Activated CD8-positive, alpha-beta memory T cell treated with anti-CD3 and anti-CD28 coated beads, Interleukin-2, amount 10 ng/mL, durations not matched to agents 7 days and 5 days (primary cell): Measurements from ENCODE around the gene INPP5K. TPM values are rescaled to one million over a fixed set of nuclear protein-coding genes. Genes with fewer than 3 reads are reported as not detected.
"Not testable (repeated sequence)": the region's sequence is repeated elsewhere in the genome, so short reads cannot be mapped to it uniquely, and the experiment has no call there.

Source experiments
- ATAC-seq: fragments of 150-1000 bp; cut with Tn5 transposase; one replicate; pipeline ENCODE4 v1.10.0; 2021; ENCODE audit warnings: moderate library complexity
- CTCF ChIA-PET: fragments of 350-600 bp; sonication (Branson Sonifier 250); formaldehyde crosslinking; loops from one replicate; lab custom pipeline; 2021; ENCODE audit warnings: antibody characterized with exemption; lab: Charles Lee
- DNase-seq: peaks from one replicate; pipeline ENCODE4 v3.0.0-alpha.2; 2020
- H3K27ac Mint-ChIP-seq: one replicate; pipeline ENCODE4 v1.8.0; 2021; ENCODE audit warnings: mild to moderate bottlenecking, mixed read lengths
- H3K27me3 Mint-ChIP-seq: one replicate; pipeline ENCODE4 v1.8.0; 2021; ENCODE audit warnings: mixed read lengths
- H3K36me3 Mint-ChIP-seq: one replicate; pipeline ENCODE4 v1.8.0; 2021; ENCODE audit warnings: mild to moderate bottlenecking, mixed read lengths
- H3K4me1 Mint-ChIP-seq: one replicate; pipeline ENCODE4 v1.8.0; 2021; ENCODE audit warnings: mixed read lengths
- H3K4me3 Mint-ChIP-seq: one replicate; pipeline ENCODE4 v1.8.0; 2021; ENCODE audit warnings: mild to moderate bottlenecking, moderate library complexity, mixed read lengths
- H3K9me3 Mint-ChIP-seq: one replicate; pipeline ENCODE4 v1.8.0; 2022; ENCODE audit warnings: low read depth, mixed read lengths
- total RNA-seq, 2 experiments: library from RNA; stranded (reverse); gene quantifications; one replicate each; pipeline ENCODE4 v1.2.3, GENCODE V29; 2021

Gene INPP5K
- 10 to 100 TPM; 40.6 to 43.4 TPM for total RNA-seq

DNA sequence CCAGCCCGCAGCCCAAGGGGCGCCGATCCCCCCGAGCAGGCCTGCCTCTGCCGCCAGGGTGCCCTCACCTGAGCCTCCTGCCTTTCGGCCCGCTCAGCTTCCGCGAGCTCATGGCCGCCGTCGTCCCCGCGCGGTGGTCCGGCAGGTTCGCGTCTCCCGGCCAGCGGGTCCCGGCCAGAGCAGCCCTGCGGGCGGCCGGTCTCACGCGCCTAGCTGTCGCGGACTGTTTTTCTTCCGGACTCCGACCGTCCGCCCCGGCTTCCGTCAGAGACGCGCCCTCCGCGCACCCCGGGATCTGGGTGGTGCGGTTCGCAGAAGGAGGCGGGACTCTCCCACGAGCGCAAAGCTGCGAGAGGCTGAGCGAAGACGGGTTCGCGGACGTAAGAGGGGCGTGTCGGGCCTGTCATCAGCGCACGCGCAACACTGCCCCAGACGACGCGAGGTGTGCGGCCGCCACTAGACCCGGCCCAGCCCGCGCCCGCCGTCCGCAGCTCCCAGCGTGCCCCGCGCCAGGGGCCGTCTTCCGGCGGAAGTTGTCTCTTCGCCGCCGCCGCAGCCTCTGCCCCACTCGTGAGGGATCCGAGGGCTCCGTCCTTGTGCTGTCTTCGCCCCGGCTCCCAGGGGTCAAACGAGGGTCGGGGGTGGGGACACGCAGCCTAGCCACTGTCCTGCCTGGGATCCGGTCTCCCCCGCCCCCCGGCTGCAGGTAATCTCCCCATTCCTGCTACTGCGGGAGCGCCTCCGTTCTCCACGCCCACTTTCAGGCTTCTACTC is at the start of gene INPP5K:
Gene INPP5K (minus strand): TSS at position 225 of the 774 bp plus-strand sequence. CDS start 113 bp downstream, at position 112.
- peak within 1 kb of the TSS; percentile 90 for H3K27ac Mint-ChIP-seq
- peaks cover 22% of the 10 kb centered on the region for H3K4me1 Mint-ChIP-seq
- peak; percentile 95 for ATAC-seq
- no peaks in the 10 kb centered on the region for H3K27me3 Mint-ChIP-seq
- H3K36me3 Mint-ChIP-seq: peaks cover 1% of the 10 kb centered on the region
- H3K4me3 Mint-ChIP-seq: peak within 1 kb of the TSS; percentile 81
- no peaks in the 10 kb centered on the region for H3K9me3 Mint-ChIP-seq
- peak; percentile 99 for DNase-seq
- CTCF ChIA-PET: interaction anchor here (0.7 to 5.0 kb wide), 34 partner anchors 10 to 816 kb away, joined by 3 to 103 read pairs (median 4); partner anchors contain the start of genes CRK, PITPNA, RILP and YWHAE

DNA sequence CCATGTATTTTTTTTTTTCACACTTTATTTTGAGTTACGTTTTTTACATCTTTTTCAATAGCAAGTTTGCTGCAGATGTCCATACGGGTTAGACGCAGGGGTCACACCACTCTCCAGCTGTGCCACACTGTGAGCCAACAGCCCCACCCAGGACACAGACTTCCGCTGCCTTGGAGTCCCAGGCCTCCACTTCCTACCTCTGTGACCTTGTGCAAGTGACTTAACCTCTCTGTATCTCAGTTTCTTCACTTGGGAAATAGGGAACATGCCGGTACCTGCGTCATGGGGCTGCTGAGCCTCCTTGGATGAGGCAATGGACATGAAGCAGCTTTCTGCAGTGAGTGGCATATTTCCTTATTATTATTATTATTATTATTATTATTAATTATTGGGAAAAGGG is 49.5 kb upstream of the INPP5K start:
- no peak for ATAC-seq
- no peaks in the 10 kb centered on the region for H3K27me3 Mint-ChIP-seq
- no peak overlapping the region for H3K27ac Mint-ChIP-seq
- H3K4me1 Mint-ChIP-seq: peaks cover 34% of the 10 kb centered on the region
- H3K9me3 Mint-ChIP-seq: no peaks in the 10 kb centered on the region
- H3K4me3 Mint-ChIP-seq: no peak overlapping the region
- CTCF ChIA-PET: interaction anchor here (1.3 to 2.7 kb wide), 5 partner anchors 9 to 201 kb away, joined by 3 to 9 read pairs (median 7); partner anchors contain the start of genes RILP and SLC43A2
- no peaks in the 10 kb centered on the region for H3K36me3 Mint-ChIP-seq
- DNase-seq: no peak

DNA sequence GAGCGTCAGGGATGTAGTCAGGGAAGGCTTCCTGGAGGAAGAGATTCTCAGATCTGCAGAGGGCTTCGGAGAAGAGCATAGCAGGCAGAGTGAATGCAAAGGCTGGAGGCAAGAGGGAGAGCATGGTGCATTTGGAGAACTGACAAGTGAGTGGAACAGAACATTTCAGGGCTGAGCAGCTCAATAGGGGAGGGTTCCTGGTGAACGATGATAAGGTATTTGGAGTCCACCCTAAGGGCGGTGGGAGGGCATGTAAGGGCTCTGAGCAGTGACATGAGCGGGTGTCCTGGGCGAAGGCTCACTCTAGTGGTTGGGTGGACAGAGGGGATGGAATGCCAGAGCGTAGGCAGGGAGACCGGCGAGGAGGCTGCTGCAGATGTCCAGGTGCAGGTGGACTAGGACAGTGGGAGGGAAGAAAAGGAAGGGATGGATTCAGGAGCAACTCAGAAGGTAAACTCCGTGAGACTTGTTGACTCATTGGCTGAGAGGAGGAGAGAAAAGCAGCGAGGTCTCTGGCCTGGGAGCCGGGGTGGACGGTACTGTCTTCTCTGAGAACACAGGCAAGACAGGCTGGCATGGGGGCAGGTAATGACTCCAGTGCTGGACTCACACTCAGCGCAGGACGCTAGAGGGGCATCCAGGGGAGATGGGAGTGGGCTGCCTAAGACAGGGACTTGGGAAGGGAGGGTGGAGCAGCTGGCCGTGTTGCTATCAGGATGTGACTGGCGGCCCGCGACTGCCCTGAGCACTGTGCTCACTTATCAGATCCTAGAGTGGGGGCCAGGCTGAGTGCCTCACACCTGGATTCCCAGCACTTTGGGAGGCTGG is 47.6 kb upstream of the INPP5K start:
- peak overlapping the region; percentile 57 for H3K4me3 Mint-ChIP-seq
- DNase-seq (no peak), ATAC-seq (no peak)
- peak overlapping the region; percentile 55 for H3K27ac Mint-ChIP-seq
- H3K27me3 Mint-ChIP-seq: no peaks in the 10 kb centered on the region
- H3K36me3 Mint-ChIP-seq: no peaks in the 10 kb centered on the region
- CTCF ChIA-PET: interaction anchor here (2.2 kb wide), 1 partner anchor 10 kb away, joined by 10 read pairs; no protein-coding TSS in a partner anchor
- peaks cover 37% of the 10 kb centered on the region for H3K4me1 Mint-ChIP-seq
- no peaks in the 10 kb centered on the region for H3K9me3 Mint-ChIP-seq

GRCh38 chr17:1563471-1563785 is 47.0 kb upstream of the INPP5K start:
- DNase-seq, ATAC-seq, H3K27me3 Mint-ChIP-seq, H3K9me3 Mint-ChIP-seq, H3K27ac Mint-ChIP-seq, H3K36me3 Mint-ChIP-seq: not testable (repeated sequence)
- H3K4me3 Mint-ChIP-seq: peak overlapping the region; percentile 57
- peaks cover 37% of the 10 kb centered on the region for H3K4me1 Mint-ChIP-seq
- CTCF ChIA-PET: interaction anchor here (1.2 to 2.2 kb wide), 2 partner anchors 10 to 67 kb away, joined by 3 to 10 read pairs; no protein-coding TSS in a partner anchor

- CTCF ChIA-PET: interaction anchor here (0.6 to 2.2 kb wide), 6 partner anchors 10 to 430 kb away, joined by 3 to 10 read pairs (median 4); partner anchors contain the start of gene INPP5K
- peak overlapping the region; percentile 36 for H3K27ac Mint-ChIP-seq
- H3K36me3 Mint-ChIP-seq: no peaks in the 10 kb centered on the region
- H3K4me1 Mint-ChIP-seq: peaks cover 34% of the 10 kb centered on the region
- DNase-seq: no peak
- ATAC-seq: peak; percentile 54
- H3K27me3 Mint-ChIP-seq: no peaks in the 10 kb centered on the region
- peak overlapping the region; percentile 81 for H3K4me3 Mint-ChIP-seq
- H3K9me3 Mint-ChIP-seq: no peaks in the 10 kb centered on the region
These were observed 45.8 kb upstream of the INPP5K start for GRCh38 chr17:1562176-1562643.

DNA sequence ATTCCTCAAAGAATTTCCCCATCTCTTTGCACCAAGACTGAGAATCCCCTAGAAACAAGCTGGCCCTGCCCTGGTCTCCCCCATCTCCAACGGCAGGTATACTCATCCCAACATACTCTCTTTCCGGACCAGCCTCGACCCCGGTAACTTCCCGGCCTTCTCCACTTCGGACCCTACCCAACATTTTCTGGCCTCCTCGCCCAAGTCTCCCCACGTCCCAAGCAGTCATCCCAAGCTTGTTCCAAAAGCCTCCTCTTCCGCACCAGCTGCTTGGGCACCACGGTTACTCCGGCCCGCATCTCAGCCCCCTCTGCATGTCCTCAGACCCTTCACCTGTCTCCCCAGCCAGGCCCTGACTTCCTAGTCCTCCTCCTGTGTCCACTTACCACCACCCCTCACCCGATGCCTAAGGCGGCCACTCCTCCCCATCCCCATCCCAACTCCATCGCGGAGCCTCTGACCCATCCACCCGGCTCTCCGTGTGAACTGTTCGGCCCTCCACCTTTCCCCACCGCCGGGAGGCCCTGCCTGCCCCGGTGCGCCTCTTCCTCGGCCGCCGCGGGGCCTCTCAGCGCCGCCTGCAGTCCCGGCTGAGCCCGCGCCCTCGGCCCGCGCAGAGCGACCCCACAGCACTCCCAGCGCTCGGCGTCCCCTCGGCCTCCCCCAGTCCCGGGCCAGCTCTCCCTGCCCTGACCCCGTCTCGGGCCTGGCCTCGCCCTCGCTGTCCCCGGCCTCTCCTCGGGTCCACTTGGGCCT is 45.2 kb upstream of the INPP5K start:
- DNase-seq (peak; percentile 57), ATAC-seq (peak; percentile 50)
- H3K36me3 Mint-ChIP-seq: no peaks in the 10 kb centered on the region
- H3K4me1 Mint-ChIP-seq: peaks cover 33% of the 10 kb centered on the region
- no peaks in the 10 kb centered on the region for H3K9me3 Mint-ChIP-seq
- H3K27ac Mint-ChIP-seq: peak overlapping the region; percentile 47
- no peaks in the 10 kb centered on the region for H3K27me3 Mint-ChIP-seq
- CTCF ChIA-PET: interaction anchor here (0.9 to 1.4 kb wide), 5 partner anchors 11 to 196 kb away, joined by 3 to 9 read pairs (median 3); no protein-coding TSS in a partner anchor
- peak overlapping the region; percentile 81 for H3K4me3 Mint-ChIP-seq

DNA sequence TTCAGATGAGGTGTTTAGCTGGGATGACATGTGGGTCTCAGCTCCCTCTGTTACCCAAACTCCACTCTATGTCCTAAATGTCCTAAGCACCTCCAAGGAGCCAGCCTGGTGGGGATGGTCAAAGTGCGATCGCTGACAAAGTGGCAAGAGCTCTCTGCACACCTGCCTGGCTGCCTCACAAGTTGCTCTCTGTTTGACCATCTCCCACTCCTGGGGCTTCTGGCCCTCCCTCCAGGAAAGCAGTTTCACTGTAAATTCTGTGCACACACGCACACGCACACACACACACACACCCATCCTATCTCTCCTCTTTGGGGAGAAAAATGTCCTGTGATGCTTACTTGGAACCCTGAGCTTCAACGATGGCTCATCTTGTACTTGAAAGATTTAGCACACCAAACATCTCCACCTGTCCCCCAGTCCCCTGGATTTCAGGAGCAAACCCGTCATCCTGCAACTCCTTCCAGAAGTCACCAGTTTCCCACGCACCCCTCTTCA is 44.5 kb upstream of the INPP5K start:
- Mint-ChIP-seq H3K4me3 (peak overlapping the region; percentile 81), H3K4me1 (peaks cover 35% of the 10 kb centered on the region), H3K36me3 (no peaks in the 10 kb centered on the region), H3K27ac (no peak overlapping the region), H3K9me3 (no peaks in the 10 kb centered on the region), H3K27me3 (no peaks in the 10 kb centered on the region)
- CTCF ChIA-PET: interaction anchor here (0.7 to 1.4 kb wide), 5 partner anchors 46 to 196 kb away, joined by 3 to 9 read pairs (median 3); no protein-coding TSS in a partner anchor
- ATAC-seq (no peak), DNase-seq (no peak)

GRCh38 chr17:1560101-1560857 is 43.9 kb upstream of the INPP5K start:
- no peak overlapping the region for H3K4me3 Mint-ChIP-seq

GRCh38 chr17:1559047-1560043 is 42.9 kb upstream of the INPP5K start:
- H3K27ac Mint-ChIP-seq: no peak overlapping the region
- CTCF ChIA-PET: interaction anchor here (0.6 kb wide), 1 partner anchor 191 kb away, joined by 3 read pairs; no protein-coding TSS in a partner anchor
- no peaks in the 10 kb centered on the region for H3K36me3 Mint-ChIP-seq
- DNase-seq (no peak), ATAC-seq (no peak)
- H3K27me3 Mint-ChIP-seq: no peaks in the 10 kb centered on the region
- H3K4me1 Mint-ChIP-seq: peaks cover 29% of the 10 kb centered on the region
- no peaks in the 10 kb centered on the region for H3K9me3 Mint-ChIP-seq
- no peak overlapping the region for H3K4me3 Mint-ChIP-seq

More at GRCh38 chr17:1560101-1560857, 43.9 kb upstream of the INPP5K start:
- DNase-seq: no peak
- Mint-ChIP-seq H3K36me3 (no peaks in the 10 kb centered on the region), H3K27ac (no peak overlapping the region), H3K27me3 (no peaks in the 10 kb centered on the region), H3K4me1 (peaks cover 31% of the 10 kb centered on the region), H3K9me3 (no peaks in the 10 kb centered on the region)
- no peak for ATAC-seq
- CTCF ChIA-PET: interaction anchor here (0.7 to 1.4 kb wide), 3 partner anchors 87 to 195 kb away, joined by 3 read pairs; no protein-coding TSS in a partner anchor

- Mint-ChIP-seq H3K4me3 (no peak overlapping the region), H3K36me3 (no peaks in the 10 kb centered on the region), H3K27ac (no peak overlapping the region), H3K9me3 (no peaks in the 10 kb centered on the region), H3K27me3 (no peaks in the 10 kb centered on the region), H3K4me1 (peaks cover 25% of the 10 kb centered on the region)
- DNase-seq (no peak), ATAC-seq (no peak)
- CTCF ChIA-PET: interaction anchor here (1.1 kb wide), 1 partner anchor 43 kb away, joined by 3 read pairs; the partner anchor contains the start of gene INPP5K
These were observed 42.0 kb upstream of the INPP5K start for GRCh38 chr17:1558401-1558800.
